GM18858 (cell line): ENCODE measurements around the gene TAF13.
"Not testable (repeated sequence)": the region's sequence is repeated elsewhere in the genome, so short reads cannot be mapped to it uniquely, and the experiment has no call there.

Experiments used
- ATAC-seq: cut with Tn5 transposase; IDR thresholded peaks from one replicate; pipeline ENCODE4 v1.9.1; 2021; ENCODE audit not compliant: unreplicated experiment

The TAF13 gene

DNA sequence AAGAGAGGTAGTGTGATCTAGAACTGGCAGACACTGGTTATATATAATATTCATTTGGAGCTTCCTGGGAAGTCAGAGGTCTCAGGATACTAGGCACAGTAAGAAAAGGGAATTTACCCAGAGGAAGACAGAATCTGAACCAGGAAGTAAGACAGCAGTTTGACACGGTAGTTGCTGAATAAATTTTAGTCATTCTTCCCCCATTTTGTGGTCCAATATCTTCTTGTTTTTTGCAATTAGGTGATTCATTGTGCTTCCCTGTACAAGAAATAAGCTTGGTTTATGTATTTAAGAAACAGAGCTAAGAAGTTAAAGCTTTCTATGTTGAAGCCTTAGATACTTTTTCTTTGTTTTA, 16.0 kb upstream of the TAF13 start:
- no peak for ATAC-seq

DNA sequence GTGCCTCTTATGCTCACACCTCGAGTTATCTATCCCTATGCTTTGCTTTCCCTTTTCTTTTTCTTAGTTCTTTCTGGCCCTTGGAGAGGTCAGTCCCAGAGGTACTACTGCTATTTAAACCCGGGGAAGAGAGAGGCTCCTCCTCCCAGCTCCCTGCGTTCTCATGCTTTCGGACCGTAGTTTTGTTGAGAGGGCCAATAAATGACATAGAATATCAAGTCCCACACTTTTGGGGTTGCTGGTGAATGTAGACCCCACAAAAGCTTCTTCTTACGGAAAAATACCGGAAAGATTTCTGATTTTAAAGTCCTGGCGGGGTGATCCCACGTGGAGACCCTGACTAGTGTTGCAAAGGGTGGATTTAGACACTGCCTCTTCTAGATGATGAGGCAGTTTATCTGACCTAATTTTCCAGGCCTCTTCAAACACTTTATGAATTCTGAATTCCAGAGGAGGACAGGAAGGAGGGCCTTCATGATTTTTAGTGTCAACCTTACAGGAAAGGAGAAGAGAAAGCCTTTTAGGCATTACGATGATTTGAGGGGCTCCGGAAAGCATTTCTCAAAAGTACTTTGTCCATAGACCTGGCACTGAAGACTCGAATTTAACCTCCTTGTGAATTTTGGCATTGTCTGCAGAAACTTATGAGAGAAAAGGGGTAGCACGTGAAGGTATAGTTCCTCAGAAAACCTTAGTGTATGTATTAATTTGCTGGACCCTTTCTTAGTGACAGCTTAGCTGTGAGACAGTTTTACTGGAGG, 15.5 kb upstream of the TAF13 start:
- ATAC-seq = peak; percentile 40

DNA sequence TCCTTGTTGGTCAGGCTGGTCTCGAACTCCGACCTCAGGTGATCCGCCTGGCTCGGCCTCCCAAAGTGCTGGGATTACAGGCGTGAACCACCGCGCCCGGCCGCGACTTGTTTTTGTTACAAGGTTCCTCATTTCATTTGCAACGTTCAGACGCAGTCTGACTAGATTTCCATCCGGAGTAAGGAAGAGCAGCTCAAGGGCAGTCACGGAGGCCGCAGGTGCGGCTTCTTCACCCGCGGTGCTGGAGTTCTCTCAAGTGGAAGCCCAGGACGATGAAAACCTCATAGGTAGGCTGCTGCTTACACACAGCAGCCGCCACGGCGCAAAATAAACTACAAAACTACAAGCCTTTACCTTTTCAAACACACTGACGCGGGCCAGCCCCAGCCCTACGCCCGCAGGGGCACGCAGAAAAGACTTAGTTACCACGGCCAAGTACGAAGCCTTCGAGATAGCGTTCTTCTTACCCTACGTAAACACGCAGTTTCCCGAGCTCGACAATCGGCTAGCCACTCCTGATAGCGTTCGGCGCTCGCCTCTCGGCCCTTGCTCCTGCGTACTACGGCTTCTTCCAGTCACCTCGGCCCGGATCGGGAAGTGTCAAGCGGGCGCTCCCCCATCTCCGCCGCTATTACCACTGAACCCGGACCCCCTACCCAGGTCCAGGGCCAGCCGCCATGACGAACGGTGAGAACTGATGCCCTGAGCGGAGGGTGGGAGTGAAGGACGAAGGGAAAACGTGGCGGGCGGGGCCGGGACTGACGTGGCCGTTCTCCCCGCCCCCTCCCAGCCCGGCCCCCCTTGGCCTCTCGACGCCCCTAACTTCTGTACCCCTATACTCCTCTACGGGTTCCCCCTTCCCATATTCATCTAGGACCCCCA, 14.6 kb upstream of the TAF13 start, which contains the start of gene TMEM167B:
TMEM167B (plus strand) TSS at position 569 of the 882 bp plus-strand sequence; CDS start at position 678, 109 bp downstream.
- peak; percentile 88 for ATAC-seq

DNA sequence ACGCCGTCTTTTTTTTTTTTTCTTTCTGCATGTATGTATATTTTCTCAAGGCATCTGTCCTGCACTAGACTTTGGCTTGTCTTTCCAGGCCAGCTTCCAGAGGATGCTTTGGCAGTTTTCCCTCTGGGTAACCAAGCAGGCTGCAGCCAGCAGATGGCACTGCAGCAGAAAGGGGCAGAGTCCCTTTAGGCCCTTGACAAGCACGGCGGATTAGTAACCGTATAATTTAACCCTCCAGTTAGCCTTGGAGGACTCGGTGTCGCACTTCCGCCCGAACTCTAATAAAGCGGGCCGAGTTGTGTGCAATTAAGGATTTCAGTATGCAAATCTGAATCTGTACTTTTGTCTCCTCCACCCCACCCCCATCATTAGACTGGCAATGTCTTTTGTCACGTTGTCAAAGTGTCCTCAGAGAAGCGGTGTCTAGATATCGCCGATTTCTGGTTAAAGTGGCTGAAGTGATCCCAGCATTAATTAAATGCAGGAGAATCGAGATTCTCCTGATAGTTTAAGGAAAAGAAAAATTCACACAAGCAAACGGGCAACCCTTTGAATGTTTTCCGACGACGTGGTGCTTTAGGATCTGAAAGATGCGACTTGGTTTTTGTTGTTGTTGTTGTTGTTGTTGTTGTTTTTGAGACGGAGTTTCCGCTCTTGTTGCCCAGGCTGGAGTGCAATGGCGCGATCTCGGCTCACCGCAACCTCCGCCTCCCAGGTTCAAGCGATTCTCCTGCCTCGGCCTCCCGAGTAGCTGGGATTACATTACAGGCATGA, 13.6 kb upstream of the TAF13 start:
- no peak for ATAC-seq

DNA sequence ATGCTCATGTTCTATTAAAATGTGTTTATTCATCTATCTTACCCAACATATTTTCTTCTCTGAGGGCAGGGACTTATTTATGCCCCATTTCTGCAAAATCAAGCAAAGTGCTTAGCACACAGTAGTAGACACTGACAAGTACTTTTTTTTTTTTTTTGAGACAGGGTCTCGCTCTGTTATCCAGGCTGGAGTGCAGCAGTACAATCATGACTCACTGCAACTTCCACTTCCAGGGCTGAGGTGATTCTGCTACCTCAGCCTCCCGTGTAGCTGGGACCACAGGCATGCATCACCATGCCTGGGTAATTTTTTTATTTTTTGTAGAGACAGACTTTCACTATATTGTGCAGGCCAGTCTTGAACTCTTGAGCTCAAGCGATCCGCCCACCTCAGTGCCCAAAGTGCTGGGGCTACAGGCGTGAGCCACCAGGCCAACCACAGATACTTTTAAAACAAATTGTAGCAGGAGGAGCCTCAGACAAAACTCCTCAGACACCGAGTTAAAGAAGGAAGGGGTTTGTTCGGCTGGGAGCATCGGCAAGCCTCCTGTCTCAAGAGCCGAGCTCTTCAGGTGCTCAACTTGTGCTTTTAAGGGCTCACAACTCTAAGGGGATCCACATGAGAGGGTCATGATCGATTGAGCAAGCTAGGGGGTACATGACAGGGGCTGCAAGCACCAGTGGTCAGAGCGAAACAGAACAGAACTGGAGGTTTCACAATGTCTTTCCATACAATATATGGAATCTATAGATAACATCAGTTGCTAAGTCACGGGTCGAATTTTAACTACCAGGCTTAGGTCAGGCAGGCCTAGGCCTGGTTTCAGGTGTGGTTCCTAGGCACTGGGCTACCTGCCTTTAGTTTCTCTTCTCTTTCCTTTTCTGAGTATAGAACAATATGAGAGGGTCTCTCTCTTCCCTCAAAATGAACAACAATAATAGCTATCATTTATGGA, 9.0 kb upstream of the TAF13 start:
- ATAC-seq = no peak

DNA sequence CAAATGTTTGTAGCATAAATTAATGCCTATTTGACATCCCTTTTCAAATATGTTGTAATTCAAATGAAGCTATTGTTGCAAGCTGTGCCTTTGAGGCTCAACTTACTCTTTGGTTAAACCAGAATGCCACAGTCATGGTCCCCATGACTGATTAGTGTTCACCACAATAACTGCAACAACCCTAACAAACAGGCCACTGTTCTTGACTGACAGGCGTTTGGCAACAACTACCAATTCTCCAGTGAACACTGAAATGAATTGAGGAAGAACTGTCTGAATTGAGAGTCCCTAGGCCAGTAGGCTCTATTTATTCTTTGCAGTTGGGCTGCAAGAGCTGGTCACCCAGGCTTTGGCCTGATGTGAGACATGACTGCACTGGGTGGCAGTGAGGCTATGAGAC, 8.1 kb upstream of the TAF13 start:
- ATAC-seq = no peak

DNA sequence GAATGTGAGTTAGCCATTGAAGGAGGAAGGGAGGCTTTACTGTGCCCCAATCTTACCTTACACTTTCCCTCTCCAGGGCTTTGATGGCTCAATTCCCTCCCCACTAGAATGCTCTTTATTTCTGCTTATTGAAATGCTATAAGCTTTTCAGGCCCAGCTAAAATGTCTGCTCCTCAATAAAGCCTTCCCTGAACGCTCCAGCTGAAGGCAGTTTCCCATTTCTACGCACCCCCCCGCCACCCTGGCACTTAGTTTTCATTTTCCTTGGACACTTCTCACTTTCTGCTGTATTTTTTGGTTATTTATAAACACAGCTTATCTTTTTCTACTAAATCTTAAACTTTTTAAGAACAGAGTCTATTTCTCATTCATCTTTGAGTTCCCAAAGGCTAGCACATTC, 7.7 kb upstream of the TAF13 start:
- ATAC-seq = no peak

DNA sequence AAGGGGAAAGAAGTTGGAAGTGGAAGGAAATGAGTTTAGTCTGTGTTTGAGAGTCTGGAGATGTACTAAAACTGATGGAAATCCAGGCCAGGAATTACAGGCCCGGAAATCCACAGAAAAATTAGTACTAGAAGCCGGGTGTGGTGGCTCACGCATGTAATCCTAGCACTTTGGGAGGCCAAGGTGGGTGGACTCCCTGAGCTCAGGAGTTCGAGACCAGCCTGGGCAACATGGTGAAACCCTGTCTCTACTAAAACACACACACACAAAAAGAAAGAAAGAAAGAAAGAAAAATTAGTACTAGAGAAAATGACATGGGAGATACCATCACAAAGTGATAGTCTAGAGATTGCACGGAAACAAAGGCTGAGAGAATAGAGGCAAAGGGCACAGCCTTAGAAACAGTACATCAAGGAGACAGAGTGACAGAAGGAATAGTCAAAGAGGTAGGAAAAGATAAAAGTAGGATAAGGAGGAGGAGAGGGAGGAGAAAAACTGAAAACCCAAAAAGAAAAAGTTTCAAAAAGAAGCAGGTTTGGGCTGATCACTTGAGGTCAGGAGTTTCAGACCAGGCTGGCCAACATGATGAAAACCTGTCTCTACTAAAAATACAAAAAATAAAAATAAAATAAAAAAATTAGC, 4.8 kb upstream of the TAF13 start:
- ATAC-seq = no peak

DNA sequence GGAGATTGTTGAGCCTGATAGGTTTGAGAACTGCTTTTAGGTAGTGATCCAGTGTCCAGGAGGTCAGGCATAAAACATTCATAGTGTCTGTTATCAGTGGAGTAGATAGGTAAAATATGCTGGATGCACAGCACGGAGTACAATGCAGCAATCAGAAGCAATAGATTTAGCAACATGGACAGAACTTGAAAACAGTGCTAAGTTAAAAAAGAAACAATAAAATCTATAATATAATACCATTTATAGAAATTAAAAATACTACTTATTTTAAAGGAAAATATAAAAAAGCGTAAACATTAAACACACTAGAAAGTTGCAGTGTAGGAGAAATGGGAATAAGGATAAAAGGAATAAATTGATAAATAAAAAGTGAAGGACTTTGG, 3.4 kb upstream of the TAF13 start:
- no peak for ATAC-seq

DNA sequence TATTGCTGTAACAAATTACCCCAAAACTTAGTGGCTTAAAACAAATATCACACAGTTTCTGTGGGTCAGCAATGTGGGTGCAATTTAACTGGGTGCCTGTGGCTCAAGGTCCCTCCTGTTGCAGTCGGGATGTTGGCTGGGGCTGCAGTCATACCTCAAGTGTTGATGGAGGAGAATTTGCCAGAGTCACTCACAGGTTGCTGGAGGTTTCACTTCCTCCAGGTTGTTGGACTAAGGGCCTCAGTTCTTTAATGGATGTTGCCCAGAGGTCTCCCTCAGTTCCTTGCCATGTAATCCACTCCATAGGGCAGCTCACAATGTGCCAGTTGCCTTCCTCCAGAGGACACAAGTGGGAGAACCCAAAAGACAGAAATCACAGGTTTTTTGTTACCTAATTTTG, 2.5 kb upstream of the TAF13 start:
- ATAC-seq = no peak

DNA sequence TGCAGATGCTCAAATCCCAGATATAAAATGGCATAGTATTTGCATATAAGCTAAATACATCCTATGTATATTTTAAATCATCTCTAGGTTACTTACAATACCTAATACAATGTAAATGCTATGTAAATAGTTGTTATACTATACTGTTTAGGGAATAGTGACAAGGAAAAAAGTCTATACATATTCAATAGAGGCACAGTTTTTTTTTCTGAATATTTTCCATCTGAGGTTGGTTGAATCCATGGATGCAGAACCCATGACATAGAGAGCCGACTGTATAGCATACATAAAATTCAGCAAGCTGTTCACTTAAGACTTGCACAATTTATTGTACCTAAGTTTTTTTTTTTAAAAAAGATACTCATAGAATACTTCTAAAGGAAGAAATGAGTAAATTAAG, 6.5 kb downstream of the TAF13 start:
- no peak for ATAC-seq

DNA sequence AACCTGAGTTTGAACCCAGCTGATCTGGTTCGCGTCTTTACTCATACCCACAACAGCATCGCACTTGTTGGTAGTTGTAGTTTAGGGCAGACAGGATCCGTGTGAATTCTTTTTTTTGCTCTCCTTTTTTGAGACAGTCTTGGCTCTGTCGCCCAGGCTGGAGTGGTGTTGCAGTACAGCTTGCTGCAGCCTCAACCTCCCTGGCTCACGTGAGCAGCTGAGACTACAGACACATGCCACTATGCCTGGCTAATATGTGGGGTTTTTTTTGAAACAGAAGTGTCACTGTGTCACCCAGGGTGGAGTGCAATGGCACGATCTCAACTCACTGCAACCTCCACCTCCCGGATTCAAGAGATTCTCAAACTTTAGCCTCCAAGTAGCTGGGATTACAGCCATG, 7.9 kb downstream of the TAF13 start:
- ATAC-seq = no peak

DNA sequence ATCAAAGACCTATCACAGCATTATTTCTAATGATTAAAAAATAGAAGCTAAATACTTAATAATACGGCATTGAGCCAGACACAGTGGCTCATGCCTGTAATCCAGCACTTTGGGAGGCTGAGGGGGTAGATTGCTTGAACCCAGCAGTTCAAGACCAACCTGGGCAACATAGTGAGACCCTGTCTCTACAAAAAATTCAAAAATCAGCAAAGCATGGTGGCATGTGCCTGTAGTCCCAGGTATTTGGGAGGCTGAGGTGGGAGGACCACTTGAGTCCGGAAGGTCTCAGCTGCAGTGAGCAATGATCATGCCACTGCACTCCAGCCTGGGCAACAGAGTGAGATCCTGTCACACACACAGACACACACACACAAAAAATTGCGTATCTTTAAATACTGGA, 10.7 kb downstream of the TAF13 start:
- ATAC-seq = no peak

DNA sequence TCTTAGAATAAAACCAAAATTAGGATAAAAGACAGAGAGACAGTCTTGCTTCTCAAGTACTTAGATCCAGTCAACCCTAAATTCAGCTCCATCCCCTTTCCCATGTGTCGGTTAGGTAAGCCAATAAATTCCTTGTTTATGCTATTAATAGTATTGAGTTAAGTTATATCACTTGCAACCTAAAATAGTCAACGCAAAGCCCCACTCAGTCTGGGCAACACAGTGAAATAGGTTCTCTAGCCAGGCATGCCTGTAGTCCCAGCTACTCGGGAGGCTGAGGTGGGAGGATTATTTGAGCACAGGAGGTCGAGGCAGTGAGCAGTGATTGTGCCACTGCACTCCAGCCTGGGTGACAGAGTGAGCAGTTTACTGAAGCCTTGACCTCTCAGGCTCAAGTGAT, 14.6 kb downstream of the TAF13 start:
- no peak for ATAC-seq

DNA sequence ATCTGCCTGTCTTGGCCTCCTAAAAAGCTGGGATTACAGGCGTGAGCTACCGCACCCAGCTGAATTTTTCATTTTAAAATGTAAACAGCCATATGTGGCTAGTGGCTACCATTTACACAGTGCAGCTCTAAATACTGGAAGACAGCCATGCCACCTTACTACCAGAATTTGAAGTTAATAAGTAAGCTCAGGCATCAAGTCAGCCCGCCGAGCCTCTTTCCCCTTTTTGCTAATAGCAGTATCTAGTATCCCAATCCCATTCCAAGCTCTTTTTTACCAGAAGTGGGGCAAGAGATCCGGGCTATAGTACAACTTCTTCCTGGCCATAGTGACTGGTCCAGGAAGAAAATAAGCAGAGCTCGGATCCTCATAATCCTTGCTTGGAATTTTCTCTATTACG, 15.1 kb downstream of the TAF13 start:
- ATAC-seq = no peak

DNA sequence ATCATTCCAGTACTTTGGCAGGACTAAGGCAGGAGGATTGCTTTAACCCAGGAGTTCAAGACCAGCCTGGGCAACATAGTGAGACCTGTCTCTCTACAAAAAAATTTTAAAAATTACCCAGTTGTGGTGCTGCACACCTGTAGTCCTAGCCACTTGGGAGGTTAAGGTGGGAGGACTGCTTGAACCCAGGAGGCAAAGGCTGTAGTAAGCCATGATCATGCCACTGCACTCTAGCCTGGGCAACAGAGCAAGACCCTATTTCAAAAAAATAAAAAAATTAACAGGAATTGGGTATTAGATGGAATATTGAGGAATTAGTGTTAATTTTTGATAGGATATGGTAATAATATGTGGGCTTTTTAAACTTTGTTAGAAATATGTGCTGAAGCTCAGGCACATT, 16.8 kb downstream of the TAF13 start:
- no peak for ATAC-seq

DNA sequence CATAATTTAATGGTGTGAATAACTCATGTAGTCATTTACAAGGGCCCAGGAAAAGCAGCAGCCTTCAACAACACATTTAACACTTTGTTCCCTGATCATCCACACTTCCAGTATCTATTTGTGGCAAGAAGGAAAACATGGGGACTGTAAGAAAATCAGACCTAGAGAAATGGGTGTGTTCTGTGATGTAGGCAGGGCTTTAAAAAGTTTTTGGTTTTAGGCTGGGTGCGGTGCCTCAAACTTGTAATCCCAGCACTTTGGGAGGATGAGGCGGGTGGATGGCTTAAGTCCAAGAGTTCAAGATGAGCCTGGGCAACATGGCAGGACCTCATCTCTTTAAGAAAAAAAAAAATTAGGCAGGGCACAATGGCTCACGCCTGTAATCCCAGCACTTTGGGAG, 19.7 kb downstream of the TAF13 start:
- ATAC-seq = no peak

DNA sequence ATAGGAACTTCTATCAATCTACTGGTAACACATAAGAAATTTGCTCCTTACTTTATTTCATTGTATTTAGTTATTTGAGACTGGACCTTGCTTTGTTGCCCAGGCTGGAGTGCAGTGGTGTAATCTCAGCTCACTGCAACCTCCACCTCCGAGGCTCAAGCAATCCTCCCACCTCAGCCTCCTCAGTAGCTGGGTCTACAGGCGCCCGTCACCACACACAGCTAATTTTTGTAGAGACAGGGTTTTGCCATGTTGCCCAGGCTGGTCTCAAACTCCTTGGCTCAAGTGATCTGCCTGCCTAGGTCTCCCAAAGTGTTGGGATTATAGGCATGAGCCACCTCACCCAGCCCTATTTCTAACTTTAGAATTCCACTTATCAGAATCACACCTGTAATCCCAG, 23.7 kb downstream of the TAF13 start:
- not testable (repeated sequence) for ATAC-seq

DNA sequence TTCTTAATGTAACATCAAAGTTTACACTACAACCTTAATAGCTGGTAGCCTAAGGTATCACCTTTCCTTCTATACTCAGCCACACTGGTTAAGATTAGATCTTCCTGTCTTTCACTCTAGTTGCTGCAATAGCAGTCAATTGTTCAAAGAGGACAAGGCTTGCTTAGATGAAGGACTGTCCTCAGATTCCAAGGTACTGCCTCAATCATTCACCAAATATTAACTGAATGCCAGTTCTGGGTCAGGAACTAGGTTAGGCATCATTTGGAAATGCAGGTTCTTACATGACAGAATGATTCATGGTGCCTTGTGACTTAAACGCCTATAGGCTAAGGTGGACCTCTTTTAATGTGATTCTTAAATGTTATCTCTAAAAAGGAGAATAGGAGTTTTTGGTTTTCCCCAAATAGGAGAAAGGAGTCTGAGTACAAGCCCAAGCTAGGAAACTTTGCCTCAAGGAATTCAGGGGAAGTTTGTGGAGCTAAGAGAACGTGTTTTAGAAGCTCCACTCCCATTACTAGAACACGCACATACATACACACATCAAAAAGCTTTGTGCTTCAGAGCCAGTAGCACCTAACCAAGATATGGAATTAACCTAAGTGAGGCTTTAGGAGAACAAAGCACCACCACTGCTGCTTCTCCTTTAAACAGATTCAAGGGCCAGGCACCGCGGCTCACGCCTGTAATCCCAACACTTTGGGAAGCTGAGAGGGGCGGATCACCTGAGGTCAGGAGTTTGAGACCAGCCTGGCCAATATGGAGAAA, 25.4 kb downstream of the TAF13 start:
- ATAC-seq = no peak
